Left ventricle myocardium inferior (tissue), 1 donor: ENCODE measurements around the gene WDR76. TPM values are rescaled to one million over a fixed set of nuclear protein-coding genes. Genes with fewer than 3 reads are reported as not detected.
"Not testable (repeated sequence)": the region's sequence is repeated elsewhere in the genome, so short reads cannot be mapped to it uniquely, and the experiment has no call there.

ENCODE experiments used
- DNase-seq: peaks from one replicate; pipeline ENCODE4 v3.0.0-alpha.2; 2020
- H3K27ac ChIP-seq: fragments of 200-600 bp; replicated peaks from 2 replicates; pipeline ENCODE4 v1.8.0; 2021
- H3K27me3 ChIP-seq: fragments of 200-600 bp; 2 replicates; pipeline ENCODE4 v1.8.0; 2021; ENCODE audit warnings: low read depth
- H3K36me3 ChIP-seq: fragments of 200-600 bp; 2 replicates; pipeline ENCODE4 v1.8.0; 2021
- H3K4me1 ChIP-seq: fragments of 200-600 bp; 2 replicates; pipeline ENCODE4 v1.8.0; 2021
- H3K4me3 ChIP-seq: fragments of 200-600 bp; 2 replicates; pipeline ENCODE4 v1.8.0; 2021; ENCODE audit warnings: mild to moderate bottlenecking, moderate library complexity
- H3K9me3 ChIP-seq: fragments of 200-600 bp; replicated peaks from 2 replicates; pipeline ENCODE4 v1.8.0; 2021
- CTCF ChIP-seq: fragments of 200-600 bp; IDR thresholded peaks from 2 replicates; pipeline ENCODE4 v1.8.0; 2021; ENCODE audit warnings: antibody characterized with exemption, mild to moderate bottlenecking, borderline replicate concordance
- intact Hi-C: fragments of 100-400 bp; cut with micrococcal nuclease; formaldehyde crosslinking; loops from one replicate; pipeline ENCODE4 v1.11.0; 2022
- total RNA-seq: library from RNA; stranded (reverse); fragmentation: NEBNext Ultra II Directional; extraction: Animal tissue kit (Norgen Biotek cat#: 25700); gene quantifications from one replicate; pipeline ENCODE4 v1.2.1, GENCODE V29; 2021
- donor health status: DM: no; HTN: yes; CAD: no; lungs with severe emphysema.

Gene WDR76
- total RNA-seq, 1 donor from 2014 or later = 1.8 TPM

GRCh38 chr15:43851251-43851650, 24.4 kb downstream of the WDR76 start:
- H3K4me3 ChIP-seq = no peak overlapping the region
- peaks cover 32% of the 10 kb centered on the region for H3K36me3 ChIP-seq
- TF ChIP-seq CTCF = no peak
- intact Hi-C loops = no loop called here
- no peak for DNase-seq
- H3K27me3 ChIP-seq = no peaks in the 10 kb centered on the region
- H3K9me3 ChIP-seq = no peaks in the 10 kb centered on the region
- no peaks in the 10 kb centered on the region for H3K4me1 ChIP-seq
- H3K27ac ChIP-seq = no peak overlapping the region

GRCh38 chr15:43852607-43853006, 25.8 kb downstream of the WDR76 start:
- DNase-seq = no peak
- Histone ChIP-seq H3K9me3 (no peaks in the 10 kb centered on the region), H3K27me3 (no peaks in the 10 kb centered on the region), H3K4me1 (no peaks in the 10 kb centered on the region), H3K36me3 (peaks cover 36% of the 10 kb centered on the region), H3K27ac (no peak overlapping the region), H3K4me3 (no peak overlapping the region)
- no peak for TF ChIP-seq CTCF
- intact Hi-C loops = no loop called here

GRCh38 chr15:43854801-43855200, 28.0 kb downstream of the WDR76 start:
- Histone ChIP-seq H3K27me3 (no peaks in the 10 kb centered on the region), H3K4me3 (no peak overlapping the region), H3K27ac (no peak overlapping the region), H3K9me3 (no peaks in the 10 kb centered on the region), H3K36me3 (peaks cover 45% of the 10 kb centered on the region), H3K4me1 (no peaks in the 10 kb centered on the region)
- intact Hi-C loops = no loop called here
- DNase-seq = no peak
- TF ChIP-seq CTCF = no peak

GRCh38 chr15:43859546-43859945, 32.7 kb downstream of the WDR76 start:
- DNase-seq = no peak

GRCh38 chr15:43866636-43867035, 39.8 kb downstream of the WDR76 start:
- H3K4me1 ChIP-seq, H3K9me3 ChIP-seq, H3K27ac ChIP-seq, H3K27me3 ChIP-seq, DNase-seq, intact Hi-C loops, H3K4me3 ChIP-seq: not testable (repeated sequence)
- peaks cover 36% of the 10 kb centered on the region for H3K36me3 ChIP-seq

More at GRCh38 chr15:43859546-43859945, 32.7 kb downstream of the WDR76 start:
- no peaks in the 10 kb centered on the region for H3K27me3 ChIP-seq
- no peaks in the 10 kb centered on the region for H3K4me1 ChIP-seq
- no peak overlapping the region for H3K4me3 ChIP-seq
- intact Hi-C loops = no loop called here
- TF ChIP-seq CTCF = no peak
- H3K9me3 ChIP-seq = no peaks in the 10 kb centered on the region
- H3K36me3 ChIP-seq = peaks cover 13% of the 10 kb centered on the region
- no peak overlapping the region for H3K27ac ChIP-seq

GRCh38 chr15:43867096-43867495, 40.3 kb downstream of the WDR76 start:
- H3K27ac ChIP-seq = no peak overlapping the region
- H3K27me3 ChIP-seq = no peaks in the 10 kb centered on the region
- H3K36me3 ChIP-seq = peaks cover 40% of the 10 kb centered on the region
- DNase-seq = no peak
- no peaks in the 10 kb centered on the region for H3K9me3 ChIP-seq
- peaks cover 10% of the 10 kb centered on the region for H3K4me1 ChIP-seq
- intact Hi-C loops = no loop called here
- H3K4me3 ChIP-seq = no peak overlapping the region
- TF ChIP-seq CTCF = no peak
